ENCODE data around the gene NME3.

The NME3 gene

GRCh38 chr16:1780677-1781072, 9.3 kb upstream of the NME3 start:
- no peak for DNase-seq (ENCODE audit: low read depth)

GRCh38 chr16:1779741-1780676, 8.7 kb upstream of the NME3 start:
- no peak for DNase-seq (ENCODE audit: low read depth)

- DNase-seq (ENCODE audit: low read depth): no peak
Measured at GRCh38 chr16:1779234-1779701, 7.9 kb upstream of the NME3 start.

- DNase-seq (ENCODE audit: low read depth): no peak
Measured at GRCh38 chr16:1778200-1779179, 7.1 kb upstream of the NME3 start.

GRCh38 chr16:1777375-1778199, 6.2 kb upstream of the NME3 start:
- DNase-seq (ENCODE audit: low read depth): no peak

GRCh38 chr16:1776991-1777374, 5.6 kb upstream of the NME3 start:
- DNase-seq (ENCODE audit: low read depth): no peak

GRCh38 chr16:1776672-1776955, 5.3 kb upstream of the NME3 start:
- DNase-seq (ENCODE audit: low read depth): no peak

- DNase-seq (ENCODE audit: low read depth): no peak
Measured at GRCh38 chr16:1775846-1776671, 4.7 kb upstream of the NME3 start.

- DNase-seq (ENCODE audit: low read depth): no peak
Measured at GRCh38 chr16:1775006-1775845, 3.9 kb upstream of the NME3 start.

GRCh38 chr16:1774448-1774780, 3.1 kb upstream of the NME3 start:
- DNase-seq (ENCODE audit: low read depth): no peak

- no peak for DNase-seq (ENCODE audit: low read depth)
Measured at GRCh38 chr16:1773703-1774447, 2.5 kb upstream of the NME3 start.

- peak; percentile 71 for DNase-seq (ENCODE audit: low read depth)
Measured at GRCh38 chr16:1772908-1773702, 1.8 kb upstream of the NME3 start, which contains the start of gene MRPS34. TSS of gene MRPS34 (minus strand) at chr16:1773134. CDS start at chr16:1773119, 15 bp downstream.

- DNase-seq (ENCODE audit: low read depth): peak; percentile 33
Measured at GRCh38 chr16:1772362-1772907, 1.1 kb upstream of the NME3 start, which contains the start of gene EME2. TSS of gene EME2 (plus strand) at chr16:1772810. CDS start at chr16:1773228, 418 bp downstream.

GRCh38 chr16:1771864-1772361, 570 bp upstream of the NME3 start:
- no peak for DNase-seq (ENCODE audit: low read depth)

- peak; percentile 22 for DNase-seq (ENCODE audit: low read depth)
Measured at GRCh38 chr16:1770328-1771187, 785 bp downstream of the NME3 start.

- DNase-seq (ENCODE audit: low read depth): no peak
Measured at GRCh38 chr16:1769402-1770300, 1.7 kb downstream of the NME3 start.
